ENCODE results near the gene FCF1.

- TF ChIP-seq CTCF (IDR thresholded peaks at IDR 0.05), result no peak
- TF ChIP-seq POLR2A (IDR thresholded peaks at IDR 0.05), result no peak
Observed at GRCh38 chr14:74732387-74732786, 19.4 kb downstream of the FCF1 start.
